GM12864 (cell line): ENCODE results near the gene PDS5B.

Experiments
- DNase-seq: peaks from one replicate; pipeline ENCODE4 v3.0.0-alpha.2; 2011; ENCODE audit warnings: low read depth
- H3K4me3 ChIP-seq: 2 replicates; pipeline ENCODE4 v1.5.1; 2011; ENCODE audit warnings: mild to moderate bottlenecking, low read depth, low read length, control low read depth
- TF ChIP-seq, protein P1 (sequence below): IDR thresholded peaks from 2 replicates; pipeline ENCODE4 v1.5.1; 2011; ENCODE audit warnings: low read depth, mild to moderate bottlenecking, moderate library complexity, low read length, control low read depth, inconsistent platforms; ENCODE audit errors: missing control alignments

Gene PDS5B

DNA sequence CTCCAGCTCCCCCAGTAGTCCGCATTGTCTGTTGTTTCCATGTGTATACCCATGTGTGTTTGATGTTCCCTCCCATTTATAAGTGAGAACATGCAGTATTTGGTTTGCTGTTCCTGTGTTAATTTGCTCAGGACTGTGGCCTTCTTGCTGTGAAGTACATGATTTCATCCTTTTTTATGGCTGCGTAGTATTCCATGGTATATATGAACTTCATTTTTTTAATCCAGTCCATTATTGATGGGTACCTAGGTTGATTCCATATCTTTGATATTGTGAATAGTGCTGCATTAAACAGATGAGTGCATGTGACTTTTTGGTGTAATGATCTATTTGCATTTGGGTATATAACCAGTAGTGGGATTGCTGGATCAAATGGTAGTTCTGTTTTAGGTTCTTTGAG, 175.2 kb downstream of the PDS5B start:
- no peak for DNase-seq
- TF ChIP-seq, protein P1, sequence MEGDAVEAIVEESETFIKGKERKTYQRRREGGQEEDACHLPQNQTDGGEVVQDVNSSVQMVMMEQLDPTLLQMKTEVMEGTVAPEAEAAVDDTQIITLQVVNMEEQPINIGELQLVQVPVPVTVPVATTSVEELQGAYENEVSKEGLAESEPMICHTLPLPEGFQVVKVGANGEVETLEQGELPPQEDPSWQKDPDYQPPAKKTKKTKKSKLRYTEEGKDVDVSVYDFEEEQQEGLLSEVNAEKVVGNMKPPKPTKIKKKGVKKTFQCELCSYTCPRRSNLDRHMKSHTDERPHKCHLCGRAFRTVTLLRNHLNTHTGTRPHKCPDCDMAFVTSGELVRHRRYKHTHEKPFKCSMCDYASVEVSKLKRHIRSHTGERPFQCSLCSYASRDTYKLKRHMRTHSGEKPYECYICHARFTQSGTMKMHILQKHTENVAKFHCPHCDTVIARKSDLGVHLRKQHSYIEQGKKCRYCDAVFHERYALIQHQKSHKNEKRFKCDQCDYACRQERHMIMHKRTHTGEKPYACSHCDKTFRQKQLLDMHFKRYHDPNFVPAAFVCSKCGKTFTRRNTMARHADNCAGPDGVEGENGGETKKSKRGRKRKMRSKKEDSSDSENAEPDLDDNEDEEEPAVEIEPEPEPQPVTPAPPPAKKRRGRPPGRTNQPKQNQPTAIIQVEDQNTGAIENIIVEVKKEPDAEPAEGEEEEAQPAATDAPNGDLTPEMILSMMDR = no peak
- H3K4me3 ChIP-seq = no peak overlapping the region

DNA sequence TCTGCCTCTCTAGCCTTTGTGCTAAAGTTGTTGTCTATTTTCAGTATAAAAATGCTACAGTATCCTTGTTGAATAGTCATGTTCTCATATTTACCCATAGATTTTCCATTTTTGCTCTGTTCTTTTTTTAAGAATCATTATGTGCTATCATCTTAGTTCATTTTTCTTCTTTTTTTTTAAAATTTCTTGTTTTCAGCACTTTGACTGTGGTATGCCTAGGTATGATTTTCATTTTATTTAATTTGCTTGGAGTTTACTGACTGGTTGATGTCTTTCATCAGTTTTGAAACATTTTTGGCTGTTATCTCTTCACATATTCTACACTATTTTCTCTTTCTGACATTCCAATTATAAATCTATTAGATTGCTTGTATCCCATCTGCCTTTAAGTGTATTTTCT, 192.9 kb downstream of the PDS5B start:
- TF ChIP-seq, protein P1 = no peak
- no peak overlapping the region for H3K4me3 ChIP-seq
- no peak for DNase-seq

DNA sequence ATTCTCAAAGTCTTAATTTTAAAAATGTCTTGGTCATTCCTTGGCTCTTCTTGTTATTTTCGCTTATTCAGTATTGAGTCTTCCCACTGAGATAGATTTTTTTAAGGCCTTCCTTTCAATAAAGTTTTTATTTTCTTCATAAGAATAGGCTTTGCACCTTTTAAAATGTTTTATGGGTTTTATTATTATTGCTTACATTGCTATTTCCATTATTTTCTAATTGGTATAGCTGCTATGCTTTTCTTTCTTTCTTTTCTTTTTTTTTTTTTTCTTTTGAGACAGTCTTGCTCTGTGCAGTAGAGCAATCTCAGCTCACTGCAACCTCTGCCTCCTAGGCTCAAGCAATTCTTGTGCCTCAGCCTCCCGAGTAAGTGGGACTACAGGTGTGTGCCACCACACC, 195.7 kb downstream of the PDS5B start:
- H3K4me3 ChIP-seq = no peak overlapping the region
- no peak for DNase-seq
- TF ChIP-seq, protein P1 = no peak

DNA sequence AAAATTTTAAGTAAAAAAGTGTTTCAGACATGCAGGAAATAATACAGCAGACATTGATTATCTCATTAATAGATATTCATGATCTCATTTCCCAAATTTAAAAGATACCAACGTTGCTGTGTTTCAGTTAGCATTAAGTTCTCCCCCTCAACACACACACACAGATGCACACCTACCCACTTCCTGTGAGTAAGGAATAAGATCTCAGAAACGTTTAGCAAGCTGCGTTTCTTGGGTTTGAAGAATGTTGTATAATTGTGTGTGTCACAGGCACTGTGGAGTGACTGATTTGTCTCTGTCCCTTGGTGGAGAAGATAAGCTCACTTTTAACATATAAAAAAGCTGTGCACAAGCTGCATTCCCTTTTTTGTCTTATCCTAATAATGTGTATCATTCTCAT, 196.8 kb downstream of the PDS5B start:
- DNase-seq = peak; percentile 12
- TF ChIP-seq, protein P1 = no peak

DNA sequence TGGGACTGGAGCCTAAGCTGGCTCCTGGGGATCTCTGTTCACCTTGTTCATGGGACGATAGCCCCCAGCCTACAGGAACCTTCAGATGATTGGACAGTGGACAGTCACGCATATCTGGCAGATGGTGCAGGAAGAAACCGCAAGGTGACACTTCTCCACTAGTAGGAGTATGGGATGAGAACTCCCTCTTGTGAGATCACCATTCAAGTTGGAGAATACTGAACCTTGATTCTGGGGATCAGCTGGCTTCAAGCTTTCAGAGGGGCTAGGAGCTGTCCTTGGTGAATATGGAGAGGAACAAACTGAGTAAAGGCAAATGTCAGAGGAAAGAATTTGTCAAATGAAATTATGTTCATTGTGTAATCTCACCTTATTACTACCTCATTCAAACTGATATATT, 204.5 kb downstream of the PDS5B start:
- DNase-seq = no peak
- TF ChIP-seq, protein P1 = peak; percentile 2
- H3K4me3 ChIP-seq = no peak overlapping the region

More for the DNA sequence above, 196.8 kb downstream of the PDS5B start:
- no peak overlapping the region for H3K4me3 ChIP-seq

DNA sequence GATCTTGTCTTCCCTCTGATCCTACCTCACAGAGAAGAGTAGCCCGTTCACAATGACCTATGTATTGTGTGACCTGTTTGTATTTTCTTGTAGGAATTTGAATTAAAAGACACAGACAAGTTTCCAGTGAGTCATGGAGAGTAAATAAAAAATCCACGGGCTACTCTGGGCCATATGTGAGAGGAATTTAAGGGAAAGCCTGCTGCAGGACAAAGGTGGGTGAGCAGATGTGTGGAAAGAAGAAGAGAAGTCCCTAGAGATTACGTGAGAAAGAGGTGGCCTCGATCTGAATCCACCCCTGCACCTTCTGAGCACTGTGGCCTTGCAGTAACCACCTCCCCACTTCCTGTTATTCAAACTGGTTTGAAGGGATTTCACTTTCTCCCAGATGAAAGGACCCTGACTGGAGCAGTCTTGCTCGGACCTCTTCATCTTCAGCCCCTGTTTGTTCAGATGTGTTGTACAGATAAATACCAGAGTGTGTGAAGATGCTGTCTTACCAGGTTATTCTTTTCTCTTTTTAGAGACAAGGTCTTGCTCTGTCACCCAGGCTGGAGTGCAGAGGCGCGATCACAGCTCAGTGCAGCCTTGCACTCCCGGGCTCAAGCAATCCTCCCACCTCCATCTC, 205.4 kb downstream of the PDS5B start:
- H3K4me3 ChIP-seq = no peak overlapping the region
- TF ChIP-seq, protein P1 = no peak
- DNase-seq = peak; percentile 29

DNA sequence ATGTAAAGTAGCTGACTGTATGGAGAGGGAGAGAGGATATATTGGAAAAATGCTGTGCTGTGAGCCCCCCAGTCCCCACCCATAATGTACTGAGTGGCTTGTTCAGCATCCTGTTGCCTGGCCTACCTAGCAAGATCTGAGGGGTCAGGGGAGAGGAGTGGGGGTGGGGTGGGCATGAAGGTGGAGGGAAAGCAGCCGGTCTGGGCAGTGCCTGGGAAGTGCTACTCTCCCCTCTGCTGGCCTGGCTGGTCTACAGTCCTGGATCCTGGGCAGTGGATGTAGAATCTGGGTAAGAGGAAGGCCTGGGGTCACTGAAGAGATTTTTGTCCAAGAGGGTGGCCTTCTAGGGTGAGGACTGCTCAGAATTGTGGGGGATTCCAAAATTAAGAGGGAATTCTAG, 210.5 kb downstream of the PDS5B start:
- H3K4me3 ChIP-seq = no peak overlapping the region
- TF ChIP-seq, protein P1 = no peak
- no peak for DNase-seq
